HG02610 (cell line): ENCODE results near the gene ZNF548.
A peak's percentile ranks its signal among the peaks of the same experiment; 100 is the strongest.
"Not testable (repeated sequence)": the region's sequence is repeated elsewhere in the genome, so short reads cannot be mapped to it uniquely, and the experiment has no call there.

Source experiments
- ATAC-seq: cut with Tn5 transposase; IDR thresholded peaks from one replicate; pipeline ENCODE4 v1.9.1; 2021; ENCODE audit warnings: mild to moderate bottlenecking, moderate library complexity; ENCODE audit not compliant: unreplicated experiment

The ZNF548 gene

GRCh38 chr19:57389730-57390598, at the start of gene ZNF548:
TSS of gene ZNF548 (plus strand) at chr19:57389854. CDS start at chr19:57390100, 246 bp downstream.
- ATAC-seq: peak; percentile 96

GRCh38 chr19:57342582-57342981, 47.1 kb upstream of the ZNF548 start:
- ATAC-seq: no peak

GRCh38 chr19:57348136-57348535, 41.5 kb upstream of the ZNF548 start:
- no peak for ATAC-seq

GRCh38 chr19:57350877-57351805, 38.5 kb upstream of the ZNF548 start, which contains the start of gene ZNF304:
TSS of gene ZNF304 (plus strand) at chr19:57351271. CDS start at chr19:57351665, 394 bp downstream.
- ATAC-seq: peak; percentile 97

- ATAC-seq: no peak
Measured at GRCh38 chr19:57351867-57352266, 37.8 kb upstream of the ZNF548 start.

- ATAC-seq: no peak
Measured at GRCh38 chr19:57355916-57356315, 33.7 kb upstream of the ZNF548 start.

GRCh38 chr19:57357406-57357805, 32.2 kb upstream of the ZNF548 start:
- ATAC-seq: no peak

- no peak for ATAC-seq
Measured at GRCh38 chr19:57359300-57359699, 30.4 kb upstream of the ZNF548 start.

- ATAC-seq: no peak
Measured at GRCh38 chr19:57362419-57362818, 27.2 kb upstream of the ZNF548 start.

- peak; percentile 93 for ATAC-seq
Measured at GRCh38 chr19:57362997-57363687, 26.5 kb upstream of the ZNF548 start, which contains the start of the genes TRAPPC2B and ZNF547. TSS of gene TRAPPC2B (plus strand) at chr19:57363551. CDS start at chr19:57364834, 1,283 bp downstream. TSS of gene ZNF547 (plus strand) at chr19:57363551. CDS start at chr19:57368556, 5,005 bp downstream.

GRCh38 chr19:57363688-57364181, 25.9 kb upstream of the ZNF548 start:
- ATAC-seq: no peak

- no peak for ATAC-seq
Measured at GRCh38 chr19:57366776-57367175, 22.9 kb upstream of the ZNF548 start.

- ATAC-seq: no peak
Measured at GRCh38 chr19:57374179-57374578, 15.5 kb upstream of the ZNF548 start.

GRCh38 chr19:57374647-57375046, 15.0 kb upstream of the ZNF548 start:
- not testable (repeated sequence) for ATAC-seq

GRCh38 chr19:57376151-57376550, 13.5 kb upstream of the ZNF548 start:
- ATAC-seq: no peak

- no peak for ATAC-seq
Measured at GRCh38 chr19:57377498-57378146, 12.0 kb upstream of the ZNF548 start.

GRCh38 chr19:57380923-57381322, 8.7 kb upstream of the ZNF548 start:
- no peak for ATAC-seq

GRCh38 chr19:57382806-57383488, 6.7 kb upstream of the ZNF548 start:
- ATAC-seq: no peak

GRCh38 chr19:57389194-57389729, 392 bp upstream of the ZNF548 start:
- no peak for ATAC-seq
